ENCODE measurements around the gene NIT1.

DNA sequence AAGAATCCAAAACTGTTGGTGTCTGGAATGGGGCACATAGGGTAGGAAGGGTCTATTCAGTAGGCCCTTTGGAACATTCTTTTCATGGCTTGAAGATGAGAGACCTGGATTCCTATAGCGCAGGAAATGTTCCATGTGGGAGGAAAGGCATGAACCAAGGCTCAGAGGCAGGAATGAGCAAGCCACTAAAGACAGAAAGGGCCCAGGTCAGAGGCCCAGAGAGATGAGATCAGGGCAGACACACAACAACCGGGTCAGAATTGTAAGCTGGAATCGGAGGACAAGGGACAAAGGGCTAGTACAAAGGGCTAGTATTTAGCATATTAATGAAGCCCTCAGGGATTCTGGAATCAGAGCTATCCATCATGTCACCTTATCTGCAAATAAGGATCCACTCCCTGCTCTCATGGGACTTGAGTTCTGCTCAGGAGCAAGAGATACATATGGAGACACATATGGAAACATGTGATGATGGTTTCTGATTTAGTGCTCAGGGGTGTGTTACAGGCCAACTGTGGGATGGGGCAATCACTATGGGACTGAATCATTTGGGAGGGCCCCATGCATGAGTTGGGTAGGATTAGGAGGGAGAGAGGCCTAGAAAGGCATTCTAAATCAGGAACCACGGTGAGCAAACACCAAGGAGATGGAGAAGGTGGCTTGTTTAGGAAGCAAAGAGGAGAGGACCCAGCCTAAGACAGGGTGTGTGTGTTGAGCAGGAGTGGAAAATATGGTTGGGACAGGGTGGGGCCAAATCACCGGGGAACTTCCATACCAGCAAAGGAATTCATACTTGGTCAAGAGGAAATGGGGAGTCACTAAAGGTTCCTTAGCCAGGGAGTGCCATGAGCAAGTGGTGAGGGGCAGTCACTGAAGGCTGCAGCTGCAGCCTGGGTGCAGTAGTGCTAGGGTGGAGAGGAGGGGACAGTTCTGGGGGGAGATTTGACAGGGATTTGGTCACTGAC, 37.2 kb upstream of the NIT1 start:
- TF ChIP-seq, protein P1, sequence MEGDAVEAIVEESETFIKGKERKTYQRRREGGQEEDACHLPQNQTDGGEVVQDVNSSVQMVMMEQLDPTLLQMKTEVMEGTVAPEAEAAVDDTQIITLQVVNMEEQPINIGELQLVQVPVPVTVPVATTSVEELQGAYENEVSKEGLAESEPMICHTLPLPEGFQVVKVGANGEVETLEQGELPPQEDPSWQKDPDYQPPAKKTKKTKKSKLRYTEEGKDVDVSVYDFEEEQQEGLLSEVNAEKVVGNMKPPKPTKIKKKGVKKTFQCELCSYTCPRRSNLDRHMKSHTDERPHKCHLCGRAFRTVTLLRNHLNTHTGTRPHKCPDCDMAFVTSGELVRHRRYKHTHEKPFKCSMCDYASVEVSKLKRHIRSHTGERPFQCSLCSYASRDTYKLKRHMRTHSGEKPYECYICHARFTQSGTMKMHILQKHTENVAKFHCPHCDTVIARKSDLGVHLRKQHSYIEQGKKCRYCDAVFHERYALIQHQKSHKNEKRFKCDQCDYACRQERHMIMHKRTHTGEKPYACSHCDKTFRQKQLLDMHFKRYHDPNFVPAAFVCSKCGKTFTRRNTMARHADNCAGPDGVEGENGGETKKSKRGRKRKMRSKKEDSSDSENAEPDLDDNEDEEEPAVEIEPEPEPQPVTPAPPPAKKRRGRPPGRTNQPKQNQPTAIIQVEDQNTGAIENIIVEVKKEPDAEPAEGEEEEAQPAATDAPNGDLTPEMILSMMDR (IDR thresholded peaks at IDR 0.05) = no peak
- no peak for TF ChIP-seq POLR2AphosphoS5 (IDR thresholded peaks at IDR 0.05)
- TF ChIP-seq POLR2A (IDR thresholded peaks at IDR 0.05) = no peak

Data from breast epithelium (tissue), 3 donors.